Epithelial cell of esophagus (primary cell): ENCODE measurements around the gene CFAP46.

Source experiments
- DNase-seq: peaks from one replicate; pipeline ENCODE4 v3.0.0; 2010; ENCODE audit warnings: low read depth
- H3K4me3 ChIP-seq: 2 replicates; pipeline ENCODE4 v1.5.1; 2011; ENCODE audit warnings: mild to moderate bottlenecking, low read length, control low read depth
- TF ChIP-seq, protein P1 (sequence below): IDR thresholded peaks from 2 replicates; pipeline ENCODE4 v1.5.1; 2011; ENCODE audit warnings: low read depth, mild to moderate bottlenecking, low read length, control low read depth, inconsistent platforms; ENCODE audit not compliant: insufficient read depth; ENCODE audit errors: missing control alignments

Gene CFAP46

DNA sequence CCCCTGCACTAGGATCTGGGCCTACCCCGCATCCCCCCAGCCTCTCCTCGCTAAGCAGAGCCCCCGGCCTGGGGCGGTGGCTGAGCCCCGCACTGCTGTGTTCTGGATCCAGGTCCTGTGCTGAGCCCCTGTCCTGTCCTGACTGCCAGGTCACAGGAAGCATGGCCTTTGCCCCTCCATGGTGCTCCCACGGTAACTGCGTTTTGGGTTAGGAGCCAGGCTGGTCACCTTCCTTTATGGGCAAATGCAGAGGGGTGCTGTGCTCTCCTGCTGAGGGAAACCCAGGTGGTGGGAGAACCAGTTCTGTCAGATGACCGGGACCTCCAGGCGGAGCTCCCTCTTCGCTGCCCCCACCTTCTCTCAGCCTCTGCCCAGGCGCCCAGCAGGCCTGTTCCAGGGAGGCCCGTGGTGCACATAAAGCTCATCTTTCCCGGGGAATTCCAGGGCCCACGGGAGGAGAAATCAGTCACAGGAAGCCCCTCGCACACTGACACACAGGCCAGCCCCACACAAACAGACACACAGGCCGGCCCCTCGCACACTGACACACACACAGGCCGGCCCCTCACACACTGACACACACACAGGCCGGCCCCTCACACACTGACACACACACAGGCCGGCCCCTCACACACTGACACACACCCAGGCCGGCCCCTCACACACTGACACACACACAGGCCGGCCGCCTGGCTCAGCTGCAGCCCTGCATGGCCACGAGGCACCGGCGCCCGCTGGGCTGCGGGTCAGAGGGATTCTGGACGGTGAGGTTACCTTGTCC lies 75.6 kb downstream of the CFAP46 start:
- H3K4me3 ChIP-seq: no peak overlapping the region
- TF ChIP-seq, protein P1, sequence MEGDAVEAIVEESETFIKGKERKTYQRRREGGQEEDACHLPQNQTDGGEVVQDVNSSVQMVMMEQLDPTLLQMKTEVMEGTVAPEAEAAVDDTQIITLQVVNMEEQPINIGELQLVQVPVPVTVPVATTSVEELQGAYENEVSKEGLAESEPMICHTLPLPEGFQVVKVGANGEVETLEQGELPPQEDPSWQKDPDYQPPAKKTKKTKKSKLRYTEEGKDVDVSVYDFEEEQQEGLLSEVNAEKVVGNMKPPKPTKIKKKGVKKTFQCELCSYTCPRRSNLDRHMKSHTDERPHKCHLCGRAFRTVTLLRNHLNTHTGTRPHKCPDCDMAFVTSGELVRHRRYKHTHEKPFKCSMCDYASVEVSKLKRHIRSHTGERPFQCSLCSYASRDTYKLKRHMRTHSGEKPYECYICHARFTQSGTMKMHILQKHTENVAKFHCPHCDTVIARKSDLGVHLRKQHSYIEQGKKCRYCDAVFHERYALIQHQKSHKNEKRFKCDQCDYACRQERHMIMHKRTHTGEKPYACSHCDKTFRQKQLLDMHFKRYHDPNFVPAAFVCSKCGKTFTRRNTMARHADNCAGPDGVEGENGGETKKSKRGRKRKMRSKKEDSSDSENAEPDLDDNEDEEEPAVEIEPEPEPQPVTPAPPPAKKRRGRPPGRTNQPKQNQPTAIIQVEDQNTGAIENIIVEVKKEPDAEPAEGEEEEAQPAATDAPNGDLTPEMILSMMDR: no peak
- no peak for DNase-seq

DNA sequence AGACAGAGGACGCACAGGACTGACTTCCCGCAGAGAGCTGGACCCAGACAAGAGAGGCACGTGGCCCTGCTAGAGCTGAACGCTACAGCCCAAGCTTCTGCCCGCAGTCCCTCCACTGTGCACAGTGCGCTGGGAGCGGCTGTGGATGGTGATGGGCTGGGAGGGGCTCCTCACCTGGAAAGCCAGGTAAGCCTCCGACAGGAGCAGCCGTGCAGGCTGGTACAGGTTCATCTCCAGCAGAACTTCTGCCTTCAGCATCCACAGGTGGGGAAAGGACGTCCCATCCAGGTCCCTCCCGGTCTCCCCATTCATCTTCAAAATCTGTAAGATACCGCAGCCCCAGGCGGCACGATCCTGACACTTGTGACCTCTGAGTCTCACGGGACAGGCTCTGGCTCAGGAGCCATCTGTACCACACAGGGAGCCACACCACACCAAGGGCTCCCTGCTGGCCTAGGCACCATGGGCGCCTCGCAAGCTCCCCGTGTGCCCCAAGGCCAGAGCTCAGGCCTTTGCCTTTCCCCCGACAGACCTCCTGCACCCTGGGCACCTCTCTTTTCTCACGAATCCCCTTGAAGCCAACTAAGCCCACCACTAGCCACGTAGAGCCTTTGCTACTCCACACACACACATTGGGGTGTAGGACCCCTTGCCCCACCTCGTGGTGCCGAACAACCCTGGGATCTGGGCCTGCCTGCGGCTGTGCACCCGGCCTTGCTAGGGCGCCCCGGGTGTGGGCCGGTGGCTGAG lies 76.3 kb downstream of the CFAP46 start:
- TF ChIP-seq, protein P1: no peak
- DNase-seq: no peak

DNA sequence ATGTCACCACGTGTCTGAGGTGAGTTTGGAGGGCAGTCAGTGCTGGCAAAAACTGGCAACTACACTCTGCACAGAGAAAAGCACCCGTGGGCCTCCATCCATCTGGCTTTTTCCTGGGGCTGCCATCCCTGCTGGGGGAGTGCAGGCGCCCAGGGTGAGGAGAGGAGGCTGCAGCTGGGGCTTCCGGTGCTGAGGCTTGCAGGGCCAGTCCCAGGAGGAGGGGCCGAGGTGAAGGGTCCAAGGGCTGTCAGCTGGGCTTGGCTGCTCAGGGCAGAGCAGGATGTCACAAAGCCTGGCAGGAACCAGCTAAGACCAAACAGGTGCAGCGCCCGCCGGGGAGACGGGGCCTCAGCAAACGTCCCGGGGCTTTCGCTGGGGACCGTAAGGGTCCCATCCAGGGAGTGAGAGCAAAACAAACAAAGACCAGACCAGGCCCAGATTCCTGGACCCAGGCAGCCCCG lies 77.2 kb downstream of the CFAP46 start:
- H3K4me3 ChIP-seq: no peak overlapping the region
- TF ChIP-seq, protein P1: no peak
- no peak for DNase-seq

More for the DNA sequence above, 76.3 kb downstream of the CFAP46 start:
- H3K4me3 ChIP-seq: no peak overlapping the region

DNA sequence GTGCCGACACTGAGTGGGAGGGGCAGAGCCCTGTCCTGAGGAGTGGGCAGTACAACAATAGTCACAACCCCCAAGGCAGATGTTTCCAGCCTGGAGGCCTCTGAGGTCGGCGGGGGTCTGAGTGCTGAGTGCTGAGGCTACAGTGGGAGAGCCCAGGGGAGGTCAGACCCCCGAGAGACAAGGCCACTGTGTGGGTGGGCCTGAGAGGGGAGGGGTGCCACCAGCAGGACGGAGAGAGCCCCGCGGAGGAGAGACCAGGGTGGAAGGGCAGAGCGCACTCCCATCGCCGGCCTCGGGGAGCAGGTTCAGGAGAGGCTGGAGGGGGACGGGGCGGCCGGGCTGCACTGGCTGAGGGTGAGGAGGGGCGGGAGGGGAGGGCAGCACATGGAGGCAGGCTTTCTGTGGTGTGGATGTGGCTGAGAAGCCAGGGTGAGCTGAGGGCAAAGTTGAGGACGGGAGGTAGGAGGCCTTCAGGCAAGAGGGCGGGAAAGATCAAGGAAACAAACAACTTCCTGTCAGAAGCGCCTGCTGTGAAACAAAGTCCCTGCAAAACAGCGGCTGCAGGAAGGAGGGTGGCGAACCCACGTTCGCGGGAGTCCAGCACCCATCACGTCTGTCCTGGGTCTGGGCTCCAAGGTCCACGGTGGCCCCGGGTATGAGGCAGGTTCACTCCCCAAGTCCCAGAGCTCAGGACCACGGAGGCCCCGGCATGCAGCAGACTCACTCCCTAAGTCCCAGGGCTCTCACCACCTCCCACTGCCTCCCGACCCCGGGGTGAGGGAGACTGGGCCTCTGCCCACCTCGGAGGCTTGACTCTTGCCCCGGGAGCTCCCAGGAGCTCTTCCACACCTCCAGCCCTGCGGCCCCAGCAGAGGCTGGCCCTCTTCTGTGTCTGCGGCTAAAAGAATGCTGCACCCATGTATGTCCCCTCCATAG lies 79.6 kb downstream of the CFAP46 start:
- TF ChIP-seq, protein P1: no peak
- DNase-seq: no peak
- H3K4me3 ChIP-seq: no peak overlapping the region

DNA sequence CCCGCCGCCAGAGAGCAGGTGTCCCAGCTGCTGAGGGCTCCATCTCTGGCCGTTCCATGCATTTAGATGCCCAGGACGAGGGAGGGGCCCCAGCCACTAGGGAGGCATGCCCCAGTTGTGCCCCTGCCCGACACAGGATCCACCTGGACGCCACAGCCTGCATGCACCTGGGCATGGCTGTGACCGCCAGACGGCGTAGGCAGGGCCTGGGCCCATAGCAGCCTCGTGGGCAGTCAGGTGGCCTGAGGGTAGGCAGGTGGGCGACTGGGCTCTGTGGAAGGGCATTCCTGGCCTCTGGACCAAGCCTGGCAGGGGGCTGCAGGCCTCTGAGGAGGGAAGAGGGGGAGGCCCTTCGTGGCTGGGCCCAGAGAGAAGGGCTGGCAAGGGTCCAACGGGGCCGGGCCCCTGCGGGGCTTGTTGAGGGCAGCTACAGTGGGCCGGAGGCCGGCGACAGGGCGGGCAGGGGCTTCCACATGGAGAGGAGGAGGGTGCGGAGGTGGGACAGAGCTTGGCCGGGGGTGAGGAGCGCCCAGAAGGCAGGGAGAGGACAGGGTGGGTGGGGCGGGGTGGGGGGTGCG lies 80.4 kb downstream of the CFAP46 start:
- no peak overlapping the region for H3K4me3 ChIP-seq
- TF ChIP-seq, protein P1: no peak
- DNase-seq: no peak

DNA sequence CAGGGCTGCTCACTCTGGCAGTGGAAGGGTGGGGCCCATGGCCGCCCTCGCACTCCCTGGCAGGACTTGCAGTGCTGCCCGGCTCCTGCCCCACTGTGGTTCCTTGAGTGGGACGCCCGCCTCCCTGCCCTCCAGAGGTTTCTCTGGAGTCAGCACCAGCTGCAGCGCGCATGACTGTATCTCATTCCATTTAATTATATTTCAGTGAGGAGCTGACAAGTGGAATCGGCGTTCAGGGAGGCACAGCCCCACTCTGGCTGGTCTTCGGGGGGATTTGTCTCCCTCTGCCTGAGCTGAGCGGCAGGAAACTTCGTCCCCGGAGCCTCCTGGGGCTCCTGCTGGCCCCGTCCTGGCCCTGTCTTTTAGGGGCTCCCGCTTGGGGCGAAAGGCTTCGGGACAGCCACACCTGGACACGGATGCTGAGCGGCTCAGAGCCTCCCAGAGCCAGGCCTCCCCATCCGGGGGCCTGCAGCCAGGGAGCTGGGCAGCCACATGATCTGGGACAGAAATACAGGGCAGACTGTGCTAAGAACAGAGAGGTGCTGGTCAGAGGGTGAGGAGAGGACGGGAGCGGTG lies 81.2 kb downstream of the CFAP46 start:
- TF ChIP-seq, protein P1: no peak
- H3K4me3 ChIP-seq: no peak overlapping the region
- no peak for DNase-seq
